ENCODE data around the gene CD99. TPM values are rescaled to one million over a fixed set of nuclear protein-coding genes. Genes with fewer than 3 reads are reported as not detected.

The CD99 gene
- polyA plus RNA-seq, 3 donors: 159 to 217 (median 184) TPM

- no peak for TF ChIP-seq CTCF (IDR thresholded peaks at IDR 0.05)
- no peak overlapping the region for H3K4me3 Mint-ChIP-seq
These were observed 10.4 kb upstream of the CD99 start for GRCh38 chrX:2680486-2681348.

GRCh38 chrX:2682565-2683177 lies 8.4 kb upstream of the CD99 start:
- H3K4me1 Mint-ChIP-seq: no peaks in the 10 kb centered on the region
- Histone ChIP-seq H3K4me3 (replicated peaks in 1 of 3; ENCODE audit: low read depth in 2 of 3, low read length in 3 of 3) (no peak overlapping the region), H2AFZ (ENCODE audit: insufficient read depth, low read depth, low read length, poor library complexity, severe bottlenecking) (no peak overlapping the region), H3K4me1 (ENCODE audit: control insufficient read depth in 1 of 2, insufficient read depth in 2 of 2, low read length in 2 of 2) (no peaks in the 10 kb centered on the region), H3K79me2 (ENCODE audit: insufficient read depth, low read length) (no peaks in the 10 kb centered on the region), H3K36me3 (replicated peaks in 1 of 2; ENCODE audit: control insufficient read depth in 1 of 2, insufficient read depth in 2 of 2, low read length in 2 of 2) (no peaks in the 10 kb centered on the region), H3K27me3 (ENCODE audit: control insufficient read depth in 2 of 2, insufficient read depth in 2 of 2, low read length in 2 of 2) (no peaks in the 10 kb centered on the region), H3K9me3 (replicated peaks in 1 of 2; ENCODE audit: control insufficient read depth in 1 of 2, insufficient read depth in 1 of 2, low read length in 2 of 2) (no peaks in the 10 kb centered on the region), H3K27ac (ENCODE audit: low read depth in 1 of 2, low read length in 2 of 2) (no peak overlapping the region), H3K9ac (ENCODE audit: insufficient read depth, low read length, poor library complexity, severe bottlenecking) (no peak overlapping the region), H3K4me2 (replicated peaks; ENCODE audit: extremely low read depth, low read length, poor library complexity, severe bottlenecking) (no peak overlapping the region), H4K20me1 (ENCODE audit: insufficient read depth, low read length) (no peaks in the 10 kb centered on the region)
- intact Hi-C loops (cut with micrococcal nuclease): no loop called here
- H3K4me3 Mint-ChIP-seq: no peak overlapping the region
- H3K27me3 Mint-ChIP-seq (ENCODE audit: low read depth in 3 of 3): peaks cover 0 to 2% (median 0%) of the 10 kb centered on the region in 3 donors
- no peak for DNase-seq
- no peak overlapping the region for H3K27ac Mint-ChIP-seq
- H3K36me3 Mint-ChIP-seq: no peaks in the 10 kb centered on the region
- TF ChIP-seq CTCF (IDR thresholded peaks at IDR 0.05): no peak
- 88% methylated on average over 2 of the region's 6 CpGs for WGBS (ENCODE audit: insufficient coverage)
- H3K9me3 Mint-ChIP-seq: peaks cover 0 to 4% (median 0%) of the 10 kb centered on the region in 7 donors

More at GRCh38 chrX:2680486-2681348, 10.4 kb upstream of the CD99 start:
- H2AFZ ChIP-seq (ENCODE audit: insufficient read depth, low read depth, low read length, poor library complexity, severe bottlenecking): no peak overlapping the region
- no peak for DNase-seq
- Mint-ChIP-seq H3K9me3 (peaks cover 0 to 4% (median 0%) of the 10 kb centered on the region in 7 donors), H3K27me3 (ENCODE audit: low read depth in 3 of 3) (peaks cover 0 to 2% (median 0%) of the 10 kb centered on the region in 3 donors), H3K27ac (no peak overlapping the region), H3K36me3 (no peaks in the 10 kb centered on the region), H3K4me1 (no peaks in the 10 kb centered on the region)
- no peak overlapping the region for H3K4me2 ChIP-seq (replicated peaks; ENCODE audit: extremely low read depth, low read length, poor library complexity, severe bottlenecking)
- intact Hi-C loops (cut with micrococcal nuclease): no loop called here
- no peaks in the 10 kb centered on the region for H3K27me3 ChIP-seq (ENCODE audit: control insufficient read depth in 2 of 2, insufficient read depth in 2 of 2, low read length in 2 of 2)
- H3K27ac ChIP-seq (ENCODE audit: low read depth in 1 of 2, low read length in 2 of 2): no peak overlapping the region
- H3K79me2 ChIP-seq (ENCODE audit: insufficient read depth, low read length): no peaks in the 10 kb centered on the region
- no peaks in the 10 kb centered on the region for H3K9me3 ChIP-seq (replicated peaks in 1 of 2; ENCODE audit: control insufficient read depth in 1 of 2, insufficient read depth in 1 of 2, low read length in 2 of 2)
- no peaks in the 10 kb centered on the region for H4K20me1 ChIP-seq (ENCODE audit: insufficient read depth, low read length)
- H3K4me3 ChIP-seq (replicated peaks in 1 of 3; ENCODE audit: low read depth in 2 of 3, low read length in 3 of 3): no peak overlapping the region
- 83% methylated on average over 6 of the region's 6 CpGs for WGBS (ENCODE audit: insufficient coverage)
- H3K9ac ChIP-seq (ENCODE audit: insufficient read depth, low read length, poor library complexity, severe bottlenecking): no peak overlapping the region
- no peaks in the 10 kb centered on the region for H3K4me1 ChIP-seq (ENCODE audit: control insufficient read depth in 1 of 2, insufficient read depth in 2 of 2, low read length in 2 of 2)
- no peaks in the 10 kb centered on the region for H3K36me3 ChIP-seq (replicated peaks in 1 of 2; ENCODE audit: control insufficient read depth in 1 of 2, insufficient read depth in 2 of 2, low read length in 2 of 2)

Data from CD14-positive monocyte (primary cell).